Measurements from ENCODE around the gene SAP25. TPM values are rescaled to one million over a fixed set of nuclear protein-coding genes. Genes with fewer than 3 reads are reported as not detected.

SAP25 gene
- total RNA-seq, 1 experiment from 2014 or later = 2.0 TPM

DNA sequence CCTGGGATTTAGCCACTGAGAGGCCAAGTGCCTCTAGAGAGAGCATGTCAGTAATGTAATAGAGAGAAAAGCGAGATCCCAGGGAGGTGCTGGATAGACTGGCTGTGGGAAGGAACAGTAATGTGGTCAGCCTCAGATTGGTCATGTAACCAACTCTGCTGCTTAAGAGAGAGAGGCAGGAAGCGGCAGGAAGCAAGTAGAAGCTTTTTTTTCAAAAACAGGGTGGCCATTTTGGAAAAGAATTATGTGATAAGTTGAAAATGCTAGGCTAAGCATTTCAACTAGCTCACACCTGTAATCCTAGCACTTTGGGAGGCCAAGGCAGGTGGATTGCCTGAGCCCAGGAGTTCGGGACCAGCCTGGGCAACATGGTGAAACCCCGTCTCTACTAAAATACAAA, 24.7 kb upstream of the SAP25 start:
- Histone ChIP-seq H3K4me1 (peaks cover 12% of the 10 kb centered on the region), H3K4me3 (ENCODE audit: low read depth, low read length) (no peak overlapping the region), H3K36me3 (ENCODE audit: control insufficient read depth, insufficient read depth, low read length) (no peaks in the 10 kb centered on the region), H3K9me3 (no peaks in the 10 kb centered on the region), H3K27me3 (replicated peaks; ENCODE audit: control insufficient read depth, insufficient read depth, low read length) (no peaks in the 10 kb centered on the region)
- no TSS peak for BruUV-seq (replicated peaks)
- H3K4me1 Mint-ChIP-seq (ENCODE audit: low read depth, unreplicated experiment) = no peaks in the 10 kb centered on the region
- no peak for DNase-seq
- intact Hi-C loops (cut with micrococcal nuclease; ENCODE audit: unreplicated experiment) = no loop called here
- TF ChIP-seq, protein P1, sequence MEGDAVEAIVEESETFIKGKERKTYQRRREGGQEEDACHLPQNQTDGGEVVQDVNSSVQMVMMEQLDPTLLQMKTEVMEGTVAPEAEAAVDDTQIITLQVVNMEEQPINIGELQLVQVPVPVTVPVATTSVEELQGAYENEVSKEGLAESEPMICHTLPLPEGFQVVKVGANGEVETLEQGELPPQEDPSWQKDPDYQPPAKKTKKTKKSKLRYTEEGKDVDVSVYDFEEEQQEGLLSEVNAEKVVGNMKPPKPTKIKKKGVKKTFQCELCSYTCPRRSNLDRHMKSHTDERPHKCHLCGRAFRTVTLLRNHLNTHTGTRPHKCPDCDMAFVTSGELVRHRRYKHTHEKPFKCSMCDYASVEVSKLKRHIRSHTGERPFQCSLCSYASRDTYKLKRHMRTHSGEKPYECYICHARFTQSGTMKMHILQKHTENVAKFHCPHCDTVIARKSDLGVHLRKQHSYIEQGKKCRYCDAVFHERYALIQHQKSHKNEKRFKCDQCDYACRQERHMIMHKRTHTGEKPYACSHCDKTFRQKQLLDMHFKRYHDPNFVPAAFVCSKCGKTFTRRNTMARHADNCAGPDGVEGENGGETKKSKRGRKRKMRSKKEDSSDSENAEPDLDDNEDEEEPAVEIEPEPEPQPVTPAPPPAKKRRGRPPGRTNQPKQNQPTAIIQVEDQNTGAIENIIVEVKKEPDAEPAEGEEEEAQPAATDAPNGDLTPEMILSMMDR (IDR thresholded peaks at IDR 0.05; ENCODE audit: insufficient read depth in 1 of 2, low read depth in 1 of 2, low read length in 1 of 2, severe bottlenecking in 1 of 2, unreplicated experiment in 1 of 2) = no peak
- no peak overlapping the region for H3K27ac Mint-ChIP-seq (ENCODE audit: unreplicated experiment)
- H3K9me3 Mint-ChIP-seq (ENCODE audit: unreplicated experiment) = no peaks in the 10 kb centered on the region
- ChIA-PET POLR2A (interaction anchor here (0.8 to 1.1 kb wide), 2 partner anchors 12 to 14 kb away, joined by 3 read pairs; partner anchors contain the start of genes FBXO24 and MOSPD3), CTCF (no interaction called here)
- no peak overlapping the region for H3K4me3 Mint-ChIP-seq (ENCODE audit: unreplicated experiment)
- no peaks in the 10 kb centered on the region for H3K27me3 Mint-ChIP-seq (ENCODE audit: insufficient read depth, unreplicated experiment)
- peaks cover 6% of the 10 kb centered on the region for H3K36me3 Mint-ChIP-seq (ENCODE audit: insufficient read depth, unreplicated experiment)

DNA sequence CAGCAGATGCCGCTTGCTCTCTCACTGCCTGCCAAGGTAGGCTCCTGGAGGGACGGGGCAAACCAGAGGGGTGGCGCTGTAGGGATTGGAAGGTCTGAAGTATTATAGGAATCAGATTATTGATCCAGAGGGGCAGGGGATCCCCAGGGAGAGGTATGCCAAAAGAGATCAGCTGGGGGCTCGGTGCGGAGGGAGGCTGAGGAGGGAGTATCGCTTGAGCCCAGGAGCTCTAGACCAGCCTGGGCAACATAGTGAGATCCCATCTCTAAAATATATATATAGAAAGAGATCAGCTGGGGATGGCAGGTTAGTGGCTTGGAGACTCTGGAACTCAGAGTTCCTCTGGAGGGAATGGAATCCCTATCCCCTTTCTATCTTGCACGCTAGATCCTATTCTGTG, 21.5 kb upstream of the SAP25 start:
- Histone ChIP-seq H3K27me3 (replicated peaks; ENCODE audit: control insufficient read depth, insufficient read depth, low read length) (no peaks in the 10 kb centered on the region), H3K4me3 (ENCODE audit: low read depth, low read length) (no peak overlapping the region), H3K9me3 (no peaks in the 10 kb centered on the region), H3K36me3 (ENCODE audit: control insufficient read depth, insufficient read depth, low read length) (no peaks in the 10 kb centered on the region), H3K4me1 (no peaks in the 10 kb centered on the region)
- no peak overlapping the region for H3K4me3 Mint-ChIP-seq (ENCODE audit: unreplicated experiment)
- peaks cover 15% of the 10 kb centered on the region for H3K36me3 Mint-ChIP-seq (ENCODE audit: insufficient read depth, unreplicated experiment)
- CTCF ChIA-PET = no interaction called here
- no peaks in the 10 kb centered on the region for H3K27me3 Mint-ChIP-seq (ENCODE audit: insufficient read depth, unreplicated experiment)
- intact Hi-C loops (cut with micrococcal nuclease; ENCODE audit: unreplicated experiment) = no loop called here
- no TSS peak for BruUV-seq (replicated peaks)
- TF ChIP-seq, protein P1 (IDR thresholded peaks at IDR 0.05; ENCODE audit: insufficient read depth in 1 of 2, low read depth in 1 of 2, low read length in 1 of 2, severe bottlenecking in 1 of 2, unreplicated experiment in 1 of 2) = no peak
- no peaks in the 10 kb centered on the region for H3K9me3 Mint-ChIP-seq (ENCODE audit: unreplicated experiment)
- DNase-seq = no peak
- POLR2A ChIA-PET = interaction anchor here (1.0 kb wide), 1 partner anchor 9 kb away, joined by 4 read pairs; the partner anchor contains the start of genes FBXO24 and LRCH4
- H3K27ac Mint-ChIP-seq (ENCODE audit: unreplicated experiment) = no peak overlapping the region
- no peaks in the 10 kb centered on the region for H3K4me1 Mint-ChIP-seq (ENCODE audit: low read depth, unreplicated experiment)

DNA sequence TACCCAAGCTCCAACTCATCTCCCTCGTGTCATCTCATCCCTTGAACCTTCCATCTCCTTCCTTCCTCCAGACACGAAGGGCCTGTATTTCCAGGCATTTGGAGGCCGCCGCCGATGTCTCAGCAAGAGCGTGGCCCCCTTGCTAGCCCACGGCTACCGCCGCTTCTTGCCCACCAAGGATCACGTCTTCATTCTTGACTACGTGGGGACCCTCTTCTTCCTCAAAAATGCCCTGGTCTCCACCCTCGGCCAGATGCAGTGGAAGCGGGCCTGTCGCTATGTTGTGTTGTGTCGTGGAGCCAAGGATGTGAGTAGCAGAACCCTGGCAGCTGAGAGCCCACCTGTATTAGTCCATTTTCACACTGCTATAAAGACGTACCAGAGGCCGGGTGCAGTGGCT, 17.9 kb upstream of the SAP25 start:
- H3K27me3 ChIP-seq (replicated peaks; ENCODE audit: control insufficient read depth, insufficient read depth, low read length) = no peaks in the 10 kb centered on the region
- BruUV-seq (replicated peaks) = no TSS peak
- no peak overlapping the region for H3K4me3 Mint-ChIP-seq (ENCODE audit: unreplicated experiment)
- POLR2A ChIA-PET = interaction anchor here (0.6 kb wide), 1 partner anchor 137 kb away, joined by 4 read pairs; no protein-coding TSS in a partner anchor
- CTCF ChIA-PET = no interaction called here
- intact Hi-C loops (cut with micrococcal nuclease; ENCODE audit: unreplicated experiment) = no loop called here
- no peak overlapping the region for H3K27ac Mint-ChIP-seq (ENCODE audit: unreplicated experiment)
- no peaks in the 10 kb centered on the region for H3K9me3 Mint-ChIP-seq (ENCODE audit: unreplicated experiment)
- peaks cover 6% of the 10 kb centered on the region for H3K4me1 Mint-ChIP-seq (ENCODE audit: low read depth, unreplicated experiment)
- no peak for DNase-seq
- peaks cover 20% of the 10 kb centered on the region for H3K36me3 Mint-ChIP-seq (ENCODE audit: insufficient read depth, unreplicated experiment)
- H3K4me3 ChIP-seq (ENCODE audit: low read depth, low read length) = no peak overlapping the region
- H3K36me3 ChIP-seq (ENCODE audit: control insufficient read depth, insufficient read depth, low read length) = no peaks in the 10 kb centered on the region
- H3K27me3 Mint-ChIP-seq (ENCODE audit: insufficient read depth, unreplicated experiment) = no peaks in the 10 kb centered on the region
- H3K9me3 ChIP-seq = no peaks in the 10 kb centered on the region
- no peaks in the 10 kb centered on the region for H3K4me1 ChIP-seq
- TF ChIP-seq, protein P1 (IDR thresholded peaks at IDR 0.05; ENCODE audit: insufficient read depth in 1 of 2, low read depth in 1 of 2, low read length in 1 of 2, severe bottlenecking in 1 of 2, unreplicated experiment in 1 of 2) = no peak

All from Caco-2 (cell line).